Sigmoid colon (tissue), 7 donors: ENCODE results near the gene DNAH6. TPM values are rescaled to one million over a fixed set of nuclear protein-coding genes. Genes with fewer than 3 reads are reported as not detected.

ENCODE experiments used
- DNase-seq: peaks from one replicate; pipeline ENCODE4 v3.0.0-alpha.2; 2019
- H3K27ac ChIP-seq, 4 donors: fragments of 200-600 bp; sonication (generic); one replicate each; pipeline ENCODE4 v1.5.1; 2016 to 2019; ENCODE audit warnings: mild to moderate bottlenecking in 1 of 4
- H3K27me3 ChIP-seq, 3 donors: fragments of 200-600 bp; sonication (generic); one replicate each; pipeline ENCODE4 v1.5.1; 2019; ENCODE audit warnings: mild to moderate bottlenecking in 1 of 3
- H3K36me3 ChIP-seq, 4 donors: fragments of 200-600 bp; sonication (generic); one replicate each; pipeline ENCODE4 v1.5.1; 2016 to 2019
- H3K4me1 ChIP-seq, 4 donors: fragments of 200-600 bp; sonication (generic); one replicate each; pipeline ENCODE4 v1.5.1; 2017 to 2019
- H3K4me3 ChIP-seq, 4 donors: fragments of 200-600 bp; sonication (generic); one replicate each; pipeline ENCODE4 v1.5.1; 2017 to 2019; ENCODE audit warnings: mild to moderate bottlenecking in 2 of 4, moderate library complexity in 1 of 4
- H3K9me3 ChIP-seq, 4 donors: fragments of 200-600 bp in 3 of 4; sonication (generic) in 3 of 4; one replicate each; pipeline versions ENCODE4 v1.5.1 to v1.6.1; 2013 to 2019
- CTCF ChIP-seq, 4 experiments: fragments of 450-650 bp in 3 of 4; fragments of 200-600 bp in 1 of 4; IDR thresholded peaks; one replicate each; pipeline ENCODE4 v1.5.1; 2016 to 2019; ENCODE audit warnings: antibody characterized with exemption in 4 of 4, mild to moderate bottlenecking in 3 of 4, moderate library complexity in 2 of 4
- EP300 ChIP-seq, 4 donors: sonication (generic); formaldehyde crosslinking; IDR thresholded peaks; one replicate each; pipeline ENCODE4 v1.6.1; 2017; ENCODE audit warnings: antibody characterized with exemption in 4 of 4
- POLR2A ChIP-seq, 2 donors: fragments of 450-650 bp; IDR thresholded peaks; one replicate each; pipeline ENCODE4 v1.6.1; 2016; ENCODE audit warnings: antibody characterized with exemption in 2 of 2, mild to moderate bottlenecking in 2 of 2, moderate library complexity in 2 of 2
- POLR2AphosphoS5 ChIP-seq, 4 donors: sonication (generic); formaldehyde crosslinking; IDR thresholded peaks; one replicate each; pipeline ENCODE4 v1.6.1; 2017; ENCODE audit warnings: antibody characterized with exemption in 4 of 4
- WGBS, 2 donors: extraction: QIAGEN DNeasy Blood & Tissue Kit; methylation state at CpG; one replicate each; pipeline ENCODE4 v1.1.7; 2013; 5-methylcytosine and 5-hydroxymethylcytosine counted together
- intact Hi-C: fragments of 100-400 bp; cut with DNase I; formaldehyde crosslinking; loops from one replicate; pipeline ENCODE4 v1.15.1; 2023
- polyA plus RNA-seq, 3 donors: library from polyadenylated mRNA; stranded (reverse); fragments of 200-250 nt; gene quantifications; one replicate each; pipeline ENCODE4 v1.2.3, GENCODE V29; 2013
- total RNA-seq, 4 donors: library from RNA; depleted of rRNA; stranded (reverse); fragments of >200 nt; gene quantifications; one replicate each; pipeline ENCODE4 v1.1.0, GENCODE V29; 2016
- donor health status: healthy with polysubstance abuse.
- donor health status: Bipolar disorder and iron deficiency.
- donor health status: healthy.

DNAH6 gene
- total and polyA plus RNA-seq, 7 donors: 0.20 to 0.55 (median 0.36) TPM; not detected in 2

GRCh38 chr2:84858123-84858522, 341.8 kb downstream of the DNAH6 start:
- no peak for DNase-seq
- intact Hi-C loops: no loop called here
- TF ChIP-seq POLR2AphosphoS5 (IDR thresholded peaks at IDR 0.05) (no peak), CTCF (IDR thresholded peaks at IDR 0.05) (no peak), EP300 (IDR thresholded peaks at IDR 0.05) (no peak), POLR2A (IDR thresholded peaks at IDR 0.05) (no peak)
- Histone ChIP-seq H3K27ac (no peak overlapping the region), H3K36me3 (no peaks in the 10 kb centered on the region), H3K4me1 (no peaks in the 10 kb centered on the region), H3K27me3 (no peaks in the 10 kb centered on the region), H3K9me3 (no peaks in the 10 kb centered on the region), H3K4me3 (no peak overlapping the region)
- WGBS, 2 donors: 84 to 91% methylated on average over 3 of the region's 3 CpGs

GRCh38 chr2:84858937-84859336, 342.6 kb downstream of the DNAH6 start:
- 25 to 50% methylated on average over 3 of the region's 3 CpGs for WGBS, 2 donors
- H3K4me1 ChIP-seq: no peaks in the 10 kb centered on the region
- intact Hi-C loops: no loop called here
- no peak for DNase-seq
- no peak for TF ChIP-seq POLR2AphosphoS5 (IDR thresholded peaks at IDR 0.05)
- TF ChIP-seq EP300 (IDR thresholded peaks at IDR 0.05): no peak
- no peak for TF ChIP-seq CTCF (IDR thresholded peaks at IDR 0.05)
- TF ChIP-seq POLR2A (IDR thresholded peaks at IDR 0.05): no peak
- H3K4me3 ChIP-seq: no peak overlapping the region
- H3K27me3 ChIP-seq: no peaks in the 10 kb centered on the region
- no peak overlapping the region for H3K27ac ChIP-seq
- H3K9me3 ChIP-seq: no peaks in the 10 kb centered on the region
- H3K36me3 ChIP-seq: no peaks in the 10 kb centered on the region

- no peaks in the 10 kb centered on the region for H3K27me3 ChIP-seq
- intact Hi-C loops: no loop called here
- H3K4me1 ChIP-seq: no peaks in the 10 kb centered on the region
- H3K4me3 ChIP-seq: no peak overlapping the region
- TF ChIP-seq EP300 (IDR thresholded peaks at IDR 0.05) (no peak), CTCF (IDR thresholded peaks at IDR 0.05) (no peak)
- no peaks in the 10 kb centered on the region for H3K9me3 ChIP-seq
- no peak for DNase-seq
- 78 to 87% methylated on average over 6 of the region's 6 CpGs for WGBS, 2 donors
- no peaks in the 10 kb centered on the region for H3K36me3 ChIP-seq
- no peak overlapping the region for H3K27ac ChIP-seq
Measured at GRCh38 chr2:84861539-84861938, 345.2 kb downstream of the DNAH6 start.

GRCh38 chr2:84862006-84862405, 345.7 kb downstream of the DNAH6 start:
- no peak for DNase-seq

More at GRCh38 chr2:84862006-84862405, 345.7 kb downstream of the DNAH6 start:
- intact Hi-C loops: no loop called here
- no peak overlapping the region for H3K27ac ChIP-seq
- H3K36me3 ChIP-seq: no peaks in the 10 kb centered on the region
- TF ChIP-seq CTCF (IDR thresholded peaks at IDR 0.05) (no peak), POLR2A (IDR thresholded peaks at IDR 0.05) (no peak), POLR2AphosphoS5 (IDR thresholded peaks at IDR 0.05) (no peak), EP300 (IDR thresholded peaks at IDR 0.05) (no peak)
- WGBS, 2 donors: 87 to 88% methylated on average over 6 of the region's 6 CpGs
- no peaks in the 10 kb centered on the region for H3K9me3 ChIP-seq
- no peak overlapping the region for H3K4me3 ChIP-seq
- H3K4me1 ChIP-seq: no peaks in the 10 kb centered on the region
- no peaks in the 10 kb centered on the region for H3K27me3 ChIP-seq
